GM12875 (cell line): ENCODE results near the gene AFF2.

ENCODE experiments used
- H3K4me3 ChIP-seq: one replicate; pipeline ENCODE4 v1.5.1; 2011; ENCODE audit warnings: low read depth, low read length, control low read depth
- TF ChIP-seq, protein P1 (sequence below): IDR thresholded peaks from 2 replicates; pipeline ENCODE4 v1.5.1; 2011; ENCODE audit warnings: low read depth, mild to moderate bottlenecking, control low read depth, inconsistent platforms, low read length, moderate library complexity, borderline replicate concordance; ENCODE audit not compliant: insufficient read depth

The AFF2 gene

DNA sequence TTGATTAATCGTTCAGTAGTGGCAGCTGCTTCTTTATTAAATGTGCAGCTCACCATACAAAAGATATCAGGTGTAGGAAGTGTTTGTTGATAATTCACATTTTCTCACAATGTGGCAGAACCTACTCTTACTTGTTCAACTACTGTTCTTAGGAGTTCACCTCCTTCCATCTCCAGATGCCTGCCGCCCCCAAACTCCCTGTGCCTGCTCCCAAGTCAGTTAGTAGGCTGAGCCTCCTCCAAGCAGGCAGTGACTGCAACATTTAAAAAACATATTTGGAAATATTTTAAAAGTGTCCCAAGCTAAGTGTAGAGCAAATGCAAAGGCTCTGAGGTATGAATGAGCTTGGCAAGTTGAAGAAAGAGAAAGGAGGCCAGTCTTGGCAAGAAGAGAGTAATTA lies 100.2 kb downstream of the AFF2 start:
- TF ChIP-seq, protein P1, sequence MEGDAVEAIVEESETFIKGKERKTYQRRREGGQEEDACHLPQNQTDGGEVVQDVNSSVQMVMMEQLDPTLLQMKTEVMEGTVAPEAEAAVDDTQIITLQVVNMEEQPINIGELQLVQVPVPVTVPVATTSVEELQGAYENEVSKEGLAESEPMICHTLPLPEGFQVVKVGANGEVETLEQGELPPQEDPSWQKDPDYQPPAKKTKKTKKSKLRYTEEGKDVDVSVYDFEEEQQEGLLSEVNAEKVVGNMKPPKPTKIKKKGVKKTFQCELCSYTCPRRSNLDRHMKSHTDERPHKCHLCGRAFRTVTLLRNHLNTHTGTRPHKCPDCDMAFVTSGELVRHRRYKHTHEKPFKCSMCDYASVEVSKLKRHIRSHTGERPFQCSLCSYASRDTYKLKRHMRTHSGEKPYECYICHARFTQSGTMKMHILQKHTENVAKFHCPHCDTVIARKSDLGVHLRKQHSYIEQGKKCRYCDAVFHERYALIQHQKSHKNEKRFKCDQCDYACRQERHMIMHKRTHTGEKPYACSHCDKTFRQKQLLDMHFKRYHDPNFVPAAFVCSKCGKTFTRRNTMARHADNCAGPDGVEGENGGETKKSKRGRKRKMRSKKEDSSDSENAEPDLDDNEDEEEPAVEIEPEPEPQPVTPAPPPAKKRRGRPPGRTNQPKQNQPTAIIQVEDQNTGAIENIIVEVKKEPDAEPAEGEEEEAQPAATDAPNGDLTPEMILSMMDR: no peak

DNA sequence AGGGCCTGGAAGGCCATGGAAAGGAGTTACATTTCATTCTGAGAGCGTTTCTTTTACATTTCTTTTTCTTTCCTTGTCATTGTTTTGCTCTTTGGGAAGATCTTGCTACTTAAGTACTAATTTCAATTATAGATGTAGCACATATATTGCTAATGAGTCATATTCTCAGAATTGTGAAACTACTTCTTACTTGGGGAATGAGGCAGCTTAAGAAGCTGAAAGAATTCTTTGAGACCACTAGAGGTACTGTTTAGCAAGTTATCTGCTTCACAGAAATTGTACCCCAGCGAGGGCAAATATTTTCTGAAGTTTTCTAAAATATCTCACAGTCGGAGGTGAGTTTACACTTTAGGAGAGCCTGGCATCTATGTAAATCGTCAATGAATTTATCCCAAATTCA lies 100.6 kb downstream of the AFF2 start:
- no peak overlapping the region for H3K4me3 ChIP-seq
- TF ChIP-seq, protein P1: no peak

More for the DNA sequence above, 100.2 kb downstream of the AFF2 start:
- no peak overlapping the region for H3K4me3 ChIP-seq

DNA sequence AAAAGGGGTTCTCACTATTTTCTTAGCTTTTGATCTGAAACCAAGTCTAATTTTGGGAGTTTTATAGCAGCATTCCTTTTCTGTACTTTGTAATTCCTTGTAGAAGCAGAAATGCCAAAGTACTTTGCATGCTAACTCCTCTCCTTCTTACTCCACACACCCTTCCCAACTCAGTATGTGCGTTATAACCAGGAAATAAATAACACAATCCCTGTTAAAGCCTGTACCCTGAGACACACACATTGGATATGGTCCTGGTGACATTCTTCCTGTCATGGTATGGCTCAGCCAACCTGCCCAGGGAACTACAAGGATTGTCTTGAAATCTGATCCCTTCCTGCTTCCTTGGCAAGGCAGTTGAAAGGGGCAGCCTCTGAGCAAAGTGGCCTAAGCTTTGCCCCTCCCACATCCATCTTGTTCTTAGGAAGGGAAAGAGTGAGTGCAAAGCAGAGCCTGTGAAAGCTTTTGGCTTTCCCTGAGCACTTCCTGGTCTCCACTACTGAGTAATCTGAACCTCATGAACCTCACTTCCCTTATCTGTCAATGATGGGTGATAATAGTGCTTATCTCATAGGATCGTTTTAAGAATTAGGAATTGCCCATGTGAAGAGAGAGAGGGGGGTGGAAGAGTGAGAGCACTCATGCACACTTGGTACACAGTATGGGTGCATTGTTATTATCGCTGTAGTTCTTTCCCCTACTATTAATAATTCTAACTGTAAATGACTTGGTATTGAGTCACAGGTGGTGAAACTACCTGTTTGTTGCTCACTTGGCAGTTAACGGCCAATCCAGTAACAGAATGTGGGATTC lies 109.3 kb downstream of the AFF2 start:
- TF ChIP-seq, protein P1: no peak

DNA sequence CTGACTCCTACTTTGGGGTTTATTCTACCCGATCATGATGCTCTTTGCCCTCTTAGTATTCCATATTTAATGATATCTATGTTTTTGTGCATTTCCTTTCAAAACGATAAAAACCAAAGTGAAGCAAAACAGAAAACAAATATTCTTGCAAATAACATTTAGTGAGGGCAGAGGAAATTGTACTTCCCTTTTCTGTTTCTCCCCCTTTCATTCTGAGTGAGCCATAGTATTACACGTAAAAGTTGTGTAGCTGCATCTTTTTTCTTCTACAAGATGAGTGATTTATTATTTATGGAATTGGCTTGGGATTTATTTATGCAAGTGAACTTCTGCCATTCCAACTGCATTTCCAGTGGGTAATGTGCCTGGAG lies 109.9 kb downstream of the AFF2 start:
- H3K4me3 ChIP-seq: no peak overlapping the region
- TF ChIP-seq, protein P1: no peak

More for the DNA sequence above, 109.3 kb downstream of the AFF2 start:
- no peak overlapping the region for H3K4me3 ChIP-seq

DNA sequence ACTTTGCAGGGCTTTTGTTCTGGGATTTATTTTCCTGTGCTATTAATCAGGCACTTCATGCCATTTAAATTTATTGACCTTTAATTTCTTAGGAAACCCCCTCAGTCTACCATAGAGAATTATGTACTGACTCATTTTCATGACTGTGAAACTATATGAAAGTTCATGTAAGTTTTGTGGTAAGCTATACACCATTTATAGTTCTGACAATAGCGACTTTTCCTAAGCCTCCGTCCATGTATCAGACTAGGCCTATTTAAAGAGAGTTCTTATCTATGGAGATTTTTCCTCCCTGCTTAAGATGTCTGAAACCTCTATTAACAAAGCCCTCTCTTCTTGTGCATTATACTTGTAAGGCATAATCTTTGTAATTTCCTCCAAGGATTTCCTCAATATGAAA lies 111.6 kb downstream of the AFF2 start:
- TF ChIP-seq, protein P1: no peak
- H3K4me3 ChIP-seq: no peak overlapping the region

DNA sequence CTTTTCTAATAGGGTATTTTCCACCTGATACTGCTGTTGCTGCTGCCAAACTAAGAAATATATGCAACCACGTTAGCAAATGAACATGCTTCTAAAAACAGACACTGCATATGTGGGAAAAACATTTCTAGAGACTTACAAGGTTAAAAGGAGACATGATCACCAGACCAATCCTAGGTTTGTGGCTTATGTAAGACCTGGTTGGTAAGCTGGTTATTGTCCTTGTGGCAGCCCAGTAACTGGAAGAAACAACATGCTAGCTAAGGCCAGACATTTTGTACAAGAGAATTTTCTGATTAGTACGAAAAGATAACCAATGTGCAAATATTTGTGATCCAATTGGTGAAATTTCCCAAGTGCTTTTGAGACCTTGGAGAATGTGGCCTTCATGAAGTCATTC lies 112.0 kb downstream of the AFF2 start:
- H3K4me3 ChIP-seq: no peak overlapping the region
- TF ChIP-seq, protein P1: no peak

DNA sequence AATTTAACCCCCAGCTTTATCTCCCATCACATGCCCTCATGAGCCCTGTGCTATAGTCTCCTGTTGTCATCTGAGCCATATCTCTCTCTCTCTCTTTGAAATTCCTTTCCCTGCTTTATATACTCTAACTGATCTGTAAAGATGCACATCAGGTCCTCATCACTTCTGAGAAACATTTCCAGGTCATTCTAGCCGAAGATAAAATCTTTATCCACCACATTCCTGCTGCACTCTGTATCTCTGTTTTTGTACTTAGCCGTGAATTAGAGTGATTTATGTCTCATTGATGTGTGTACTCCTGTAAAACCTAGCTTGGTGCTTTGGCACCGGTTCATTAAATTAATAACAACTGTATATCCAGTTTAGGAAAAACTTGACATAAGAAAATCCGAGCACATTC lies 113.2 kb downstream of the AFF2 start:
- TF ChIP-seq, protein P1: no peak
- no peak overlapping the region for H3K4me3 ChIP-seq
